K562 (cell line): ENCODE data around the gene FIGNL1. TPM values are rescaled to one million over a fixed set of nuclear protein-coding genes. Genes with fewer than 3 reads are reported as not detected.

ENCODE experiments used
- ATAC-seq: fragments of 200-7000 bp; cut with Tn5 transposase; 3 replicates; pipeline ENCODE4 v1.9.1; 2020; ENCODE audit warnings: moderate library complexity
- BruUV-seq: library from RNA; stranded (reverse); fragments of 400-500 nt; replicated peaks from 2 replicates; lab custom pipeline; 2021; lab: Mats Ljungman, UMichigan
- CTCF ChIA-PET: fragments of 300-600 bp; formaldehyde crosslinking; extraction: SDS; loops from one replicate; lab custom pipeline; 2021; ENCODE audit warnings: low intra/inter-chr PET ratio; lab: Yijun Ruan, JAX
- POLR2A ChIA-PET: fragments of 300-600, 350-650 bp; sonication (Branson Sonifier 250); formaldehyde crosslinking; extraction: SDS; loops from one replicate; lab custom pipeline; 2021; ENCODE audit warnings: antibody characterized with exemption, inconsistent platforms; lab: Yijun Ruan, JAX
- DNase-seq, 4 experiments: peaks; one replicate each; pipeline versions ENCODE4 v3.0.0 to v3.0.0-alpha.2; 2011 to 2018; ENCODE audit warnings: low spot score in 3 of 4, mixed read lengths in 3 of 4; ENCODE audit errors: extremely low read depth in 1 of 4
- FAIRE-seq: peaks from 2 replicates; lab custom pipeline; 2011; peaks lifted over from hg19 to GRCh38; lab: Jason Lieb, UNC
- H2AFZ ChIP-seq: 2 replicates; pipeline ENCODE4 v1.6.0; 2011; ENCODE audit warnings: low read depth, low read length, control low read depth, inconsistent platforms
- H3K27ac ChIP-seq: fragments of 200-600 bp; 3 replicates; pipeline ENCODE4 v1.8.0; 2011; ENCODE audit warnings: low read depth, mild to moderate bottlenecking, control low read depth, inconsistent platforms, low read length, moderate library complexity, mixed read lengths; ENCODE audit errors: extremely low read depth
- H3K27me3 ChIP-seq, 2 experiments: fragments of 300-600 bp in 1 of 2; 2 replicates in 1 of 2; 3 replicates in 1 of 2; pipeline versions ENCODE4 v1.6.0 to v1.8.0; 2011; ENCODE audit warnings: inconsistent platforms in 2 of 2, low read length in 2 of 2, mild to moderate bottlenecking in 1 of 2, mixed read lengths in 1 of 2, moderate library complexity in 1 of 2; ENCODE audit not compliant: control insufficient read depth in 2 of 2, insufficient read depth in 2 of 2
- H3K36me3 ChIP-seq: fragments of 300-600 bp; 3 replicates; pipeline ENCODE4 v1.8.0; 2011; ENCODE audit warnings: mild to moderate bottlenecking, low read length, inconsistent platforms; ENCODE audit not compliant: control insufficient read depth, insufficient read depth
- H3K4me1 ChIP-seq, 2 experiments: fragments of 200-600 bp in 1 of 2; replicated peaks in 1 of 2; 2 replicates in 1 of 2; 3 replicates in 1 of 2; pipeline versions ENCODE4 v1.5.1 to v1.8.0; 2011; ENCODE audit warnings: inconsistent platforms in 2 of 2, low read length in 2 of 2, mild to moderate bottlenecking in 1 of 2, mixed read lengths in 1 of 2, moderate library complexity in 1 of 2; ENCODE audit not compliant: control insufficient read depth in 2 of 2, insufficient read depth in 2 of 2
- H3K4me2 ChIP-seq: 2 replicates; pipeline ENCODE4 v1.6.1; 2011; ENCODE audit warnings: low read length, control low read depth, inconsistent platforms, mixed read lengths; ENCODE audit not compliant: insufficient read depth
- H3K4me3 ChIP-seq: fragments of 200-600 bp; sonication (generic), shearing (Covaris generic); 2 replicates; pipeline ENCODE4 v1.5.1; 2016; ENCODE audit warnings: control low read depth, inconsistent platforms
- H3K79me2 ChIP-seq: fragments of 200-600 bp; 3 replicates; pipeline ENCODE4 v1.8.0; 2011; ENCODE audit warnings: low read length, inconsistent platforms; ENCODE audit not compliant: control insufficient read depth, insufficient read depth
- H3K9ac ChIP-seq, 2 experiments: 2 replicates each; pipeline versions ENCODE4 v1.6.0 to v1.6.1; 2011; ENCODE audit warnings: low read depth in 2 of 2, low read length in 2 of 2, control low read depth in 1 of 2, inconsistent platforms in 1 of 2, mild to moderate bottlenecking in 1 of 2, mixed read lengths in 1 of 2; ENCODE audit not compliant: insufficient read depth in 1 of 2
- H3K9me1 ChIP-seq: one replicate; pipeline ENCODE4 v1.6.0; 2011; ENCODE audit warnings: inconsistent platforms, mild to moderate bottlenecking, low read length, moderate library complexity; ENCODE audit not compliant: control insufficient read depth, insufficient read depth
- H3K9me3 ChIP-seq: replicated peaks from 2 replicates; pipeline ENCODE4 v1.5.1; 2011; ENCODE audit warnings: low read depth, low read length, inconsistent platforms; ENCODE audit not compliant: control insufficient read depth, insufficient read depth
- H4K20me1 ChIP-seq: replicated peaks from 2 replicates; pipeline ENCODE4 v1.6.1; 2011; ENCODE audit warnings: low read length, inconsistent platforms, mixed read lengths; ENCODE audit not compliant: control insufficient read depth, insufficient read depth
- ARID3B ChIP-seq: fragments of 250-450 bp; sonication (Bioruptor Pico); IDR thresholded peaks from 2 replicates; pipeline ENCODE4 v1.4.0; 2020; ENCODE audit warnings: borderline replicate concordance
- BRCA1 ChIP-seq, 2 experiments: fragments of 450-650 bp in 1 of 2; sonication (generic) in 1 of 2; formaldehyde crosslinking in 1 of 2; IDR thresholded peaks; 2 replicates each; pipeline versions ENCODE4 v1.5.0 to v1.6.1; 2017 to 2020; ENCODE audit warnings: mild to moderate bottlenecking in 1 of 2, missing genetic modification reagents in 1 of 2
- DIDO1 ChIP-seq: fragments of 450-650 bp; IDR thresholded peaks from 2 replicates; pipeline ENCODE4 v1.6.1; 2016; ENCODE audit warnings: low read depth, missing biosample characterization, missing genetic modification characterization
- E2F1 ChIP-seq: sonication (generic); formaldehyde crosslinking; IDR thresholded peaks from 2 replicates; pipeline ENCODE4 v1.8.1; 2023; ENCODE audit warnings: mild to moderate bottlenecking, missing genetic modification reagents, moderate library complexity
- FOXJ3 ChIP-seq: sonication (generic); formaldehyde crosslinking; IDR thresholded peaks from 2 replicates; pipeline ENCODE4 v1.4.0; 2020; ENCODE audit warnings: mild to moderate bottlenecking, missing genetic modification reagents
- GATAD2B ChIP-seq: fragments of 450-650 bp; IDR thresholded peaks from 2 replicates; pipeline ENCODE4 v1.6.1; 2017; ENCODE audit warnings: mild to moderate bottlenecking, borderline replicate concordance
- GTF2F1 ChIP-seq: IDR thresholded peaks from 2 replicates; pipeline ENCODE4 v1.6.1; 2011; ENCODE audit warnings: low read depth, low read length, improper control_type of control experiment
- HNRNPK ChIP-seq: fragments of 200-400 bp; formaldehyde crosslinking; IDR thresholded peaks from one replicate; pipeline ENCODE4 v1.6.1; 2018; ENCODE audit warnings: mild to moderate bottlenecking, low read depth, low read length; ENCODE audit not compliant: poor library complexity, severe bottlenecking
- PURB ChIP-seq: sonication (generic); formaldehyde crosslinking; IDR thresholded peaks from 2 replicates; pipeline ENCODE4 v1.9.0; 2021; ENCODE audit warnings: low read depth, mild to moderate bottlenecking, missing genetic modification reagents
- SMC3 ChIP-seq: conservative IDR thresholded peaks from 2 replicates; pipeline ENCODE4 v1.6.1; 2011; ENCODE audit warnings: low read depth, low read length, improper control_type of control experiment; ENCODE audit not compliant: insufficient read depth
- SPI1 ChIP-seq: IDR thresholded peaks from 2 replicates; pipeline ENCODE4 v1.6.1; 2011; ENCODE audit warnings: low read depth, low read length, control low read depth, borderline replicate concordance
- ZNF253 ChIP-seq: fragments of 250-450 bp; sonication (Bioruptor Pico); conservative IDR thresholded peaks from 2 replicates; pipeline ENCODE4 v1.6.1; 2021; ENCODE audit warnings: mild to moderate bottlenecking
- WGBS: fragments of 100-300 bp; shearing (Covaris generic); methylation state at CpG from one replicate; pipeline ENCODE4 v1.1.6; 2016; ENCODE audit warnings: low coverage, mixed read lengths; ENCODE audit not compliant: insufficient coverage; ENCODE audit errors: missing lambda C conversion rate; 5-methylcytosine and 5-hydroxymethylcytosine counted together
- in situ Hi-C: fragments of 300-500 bp; cut with MboI; formaldehyde crosslinking; loops from 4 replicates; pipeline ENCODE4 v1.15.0; 2018; ENCODE audit warnings: inconsistent platforms, mixed read lengths
- intact Hi-C: fragments of 100-400 bp; cut with micrococcal nuclease; formaldehyde crosslinking; loops from 2 replicates; pipeline ENCODE4 v1.14.2; 2022
- polyA plus RNA-seq, 8 experiments: library from polyadenylated mRNA; depleted of rRNA in 4 of 8; stranded (reverse) in 5 of 8; unstranded in 3 of 8; fragments of >200 nt; fragmentation: Nextera tagmentation in 2 of 8; fragmentation: Illumina TruSeq in 1 of 8; extraction: Ambion mirVana in 2 of 8; extraction: Trizol in 1 of 8; gene quantifications; 2 replicates each; pipeline versions ENCODE4 v1.2.1 to v1.2.3, GENCODE V29; 2011 to 2014; ENCODE audit warnings: inconsistent platforms in 1 of 8, missing spikeins in 1 of 8
- total RNA-seq, 7 experiments: library from RNA; depleted of rRNA in 6 of 7; stranded (reverse); fragments of >200 nt in 6 of 7; fragmentation: Illumina TruSeq in 2 of 7; extraction: Trizol in 2 of 7; gene quantifications; 2 replicates each; pipeline versions ENCODE4 v1.2.1 to v1.2.3, GENCODE V29; 2011 to 2021; ENCODE audit warnings: low replicate concordance in 1 of 7
- TF ChIP-seq, protein P1 (sequence below): fragments of 250-450 bp; sonication (Bioruptor Pico); IDR thresholded peaks from 2 replicates; pipeline ENCODE4 v1.4.0; 2020; ENCODE audit warnings: mild to moderate bottlenecking, moderate library complexity, borderline replicate concordance

Gene FIGNL1
- total and polyA plus RNA-seq, 9 of the 15 experiments (the other 6 are each of a cell fraction or from before 2014, with no cell fraction given): 15.5 to 48.3 (median 27.6) TPM

GRCh38 chr7:50397971-50398324 lies 52.2 kb downstream of the FIGNL1 start:
- CTCF ChIA-PET: no interaction called here
- in situ Hi-C loops (no loop called here), intact Hi-C loops (no loop called here)
- DNase-seq (no peak), ATAC-seq (no peak), FAIRE-seq (no peak)
- no TSS peak for BruUV-seq
- Histone ChIP-seq H3K27ac (no peak overlapping the region), H3K4me3 (no peak overlapping the region), H3K9me1 (no peaks in the 10 kb centered on the region), H2AFZ (no peak overlapping the region), H3K9me3 (no peaks in the 10 kb centered on the region), H4K20me1 (no peaks in the 10 kb centered on the region), H3K79me2 (no peaks in the 10 kb centered on the region), H3K4me2 (no peak overlapping the region), H3K27me3 (no peaks in the 10 kb centered on the region), H3K4me1 (peaks cover 6 to 8% of the 10 kb centered on the region in 2 experiments; a peak in 3 of 5 replicates), H3K9ac (no peak overlapping the region), H3K36me3 (peaks cover 80% of the 10 kb centered on the region)
- POLR2A ChIA-PET: interaction anchor here (0.7 kb wide), 1 partner anchor 763 kb away, joined by 3 read pairs; no protein-coding TSS in a partner anchor
- WGBS: 92% methylated on average over 1 of the region's 1 CpG
- TF ChIP-seq DIDO1 (tag): no peak
- TF ChIP-seq BRCA1 (IDR thresholded peaks at IDR 0.05): no peak
- TF ChIP-seq BRCA1 (CRISPR knock-in tag; IDR thresholded peaks at IDR 0.05): no peak
- no peak for TF ChIP-seq ZNF253 (CRISPR knock-in tag)
- TF ChIP-seq HNRNPK: no peak
- TF ChIP-seq FOXJ3 (CRISPR knock-in tag): no peak
- no peak for TF ChIP-seq GATAD2B
- no peak for TF ChIP-seq ARID3B (CRISPR knock-in tag)
- no peak for TF ChIP-seq GTF2F1
- no peak for TF ChIP-seq SPI1
- TF ChIP-seq, protein P1, sequence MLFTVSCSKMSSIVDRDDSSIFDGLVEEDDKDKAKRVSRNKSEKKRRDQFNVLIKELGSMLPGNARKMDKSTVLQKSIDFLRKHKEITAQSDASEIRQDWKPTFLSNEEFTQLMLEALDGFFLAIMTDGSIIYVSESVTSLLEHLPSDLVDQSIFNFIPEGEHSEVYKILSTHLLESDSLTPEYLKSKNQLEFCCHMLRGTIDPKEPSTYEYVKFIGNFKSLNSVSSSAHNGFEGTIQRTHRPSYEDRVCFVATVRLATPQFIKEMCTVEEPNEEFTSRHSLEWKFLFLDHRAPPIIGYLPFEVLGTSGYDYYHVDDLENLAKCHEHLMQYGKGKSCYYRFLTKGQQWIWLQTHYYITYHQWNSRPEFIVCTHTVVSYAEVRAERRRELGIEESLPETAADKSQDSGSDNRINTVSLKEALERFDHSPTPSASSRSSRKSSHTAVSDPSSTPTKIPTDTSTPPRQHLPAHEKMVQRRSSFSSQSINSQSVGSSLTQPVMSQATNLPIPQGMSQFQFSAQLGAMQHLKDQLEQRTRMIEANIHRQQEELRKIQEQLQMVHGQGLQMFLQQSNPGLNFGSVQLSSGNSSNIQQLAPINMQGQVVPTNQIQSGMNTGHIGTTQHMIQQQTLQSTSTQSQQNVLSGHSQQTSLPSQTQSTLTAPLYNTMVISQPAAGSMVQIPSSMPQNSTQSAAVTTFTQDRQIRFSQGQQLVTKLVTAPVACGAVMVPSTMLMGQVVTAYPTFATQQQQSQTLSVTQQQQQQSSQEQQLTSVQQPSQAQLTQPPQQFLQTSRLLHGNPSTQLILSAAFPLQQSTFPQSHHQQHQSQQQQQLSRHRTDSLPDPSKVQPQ (CRISPR knock-in tag): no peak
- no peak for TF ChIP-seq E2F1 (CRISPR knock-in tag)
- TF ChIP-seq SMC3: no peak
- no peak for TF ChIP-seq PURB
